IMR-90 (cell line): Measurements from ENCODE around the gene MTMR4.

Source experiments
- BHLHE40 ChIP-seq: fragments of 150-350 bp; IDR thresholded peaks from 2 replicates; pipeline ENCODE4 v1.6.1; 2016; ENCODE audit warnings: mild to moderate bottlenecking, low read depth, low read length
- CEBPB ChIP-seq: IDR thresholded peaks from 2 replicates; pipeline ENCODE4 v1.6.1; 2012; ENCODE audit warnings: low read depth, low read length, improper control_type of control experiment
- CHD1 ChIP-seq: IDR thresholded peaks from 2 replicates; pipeline ENCODE4 v1.6.1; 2012; ENCODE audit warnings: low read depth, low read length, improper control_type of control experiment
- MAFK ChIP-seq: IDR thresholded peaks from 2 replicates; pipeline ENCODE4 v1.6.1; 2012; ENCODE audit warnings: low read depth, low read length, improper control_type of control experiment
- MAZ ChIP-seq: IDR thresholded peaks from 2 replicates; pipeline ENCODE4 v1.6.1; 2012; ENCODE audit warnings: low read depth, mild to moderate bottlenecking, low read length, improper control_type of control experiment, moderate library complexity, borderline replicate concordance
- MXI1 ChIP-seq: IDR thresholded peaks from 2 replicates; pipeline ENCODE4 v1.6.1; 2012; ENCODE audit warnings: low read depth, mild to moderate bottlenecking, low read length, moderate library complexity, borderline replicate concordance
- POLR2A ChIP-seq: IDR thresholded peaks from 2 replicates; pipeline ENCODE4 v1.6.1; 2012; ENCODE audit warnings: mild to moderate bottlenecking, low read depth, low read length
- RAD21 ChIP-seq: IDR thresholded peaks from 2 replicates; pipeline ENCODE4 v1.6.1; 2012; ENCODE audit warnings: low read length, improper control_type of control experiment
- RCOR1 ChIP-seq: IDR thresholded peaks from 2 replicates; pipeline ENCODE4 v1.6.1; 2012; ENCODE audit warnings: mild to moderate bottlenecking, low read length, improper control_type of control experiment; ENCODE audit not compliant: insufficient replicate concordance
- RFX5 ChIP-seq: IDR thresholded peaks from 2 replicates; pipeline ENCODE4 v1.8.0; 2012; ENCODE audit warnings: low read depth, mild to moderate bottlenecking, low read length, moderate library complexity
- SMC3 ChIP-seq: fragments of 150-350 bp; IDR thresholded peaks from 2 replicates; pipeline ENCODE4 v1.6.1; 2016; ENCODE audit warnings: low read depth, mild to moderate bottlenecking, antibody characterized with exemption, low read length, moderate library complexity
- USF2 ChIP-seq: fragments of 150-350 bp; IDR thresholded peaks from 2 replicates; pipeline ENCODE4 v1.6.1; 2017; ENCODE audit warnings: mild to moderate bottlenecking, antibody characterized with exemption, low read length, low read depth
- TF ChIP-seq, protein P1 (sequence below): conservative IDR thresholded peaks from 2 replicates; pipeline ENCODE4 v1.5.1; 2012; ENCODE audit warnings: mild to moderate bottlenecking, low read depth, low read length, improper control_type of control experiment
- TF ChIP-seq, protein P2 (sequence below): fragments of 150-350 bp; IDR thresholded peaks from 2 replicates; pipeline ENCODE4 v1.6.1; 2016; ENCODE audit warnings: low read depth, mild to moderate bottlenecking, low read length, moderate library complexity, borderline replicate concordance

GRCh38 chr17:58539698-58540097 is 25.3 kb upstream of the MTMR4 start:
- TF ChIP-seq RFX5 = no peak
- TF ChIP-seq, protein P1, sequence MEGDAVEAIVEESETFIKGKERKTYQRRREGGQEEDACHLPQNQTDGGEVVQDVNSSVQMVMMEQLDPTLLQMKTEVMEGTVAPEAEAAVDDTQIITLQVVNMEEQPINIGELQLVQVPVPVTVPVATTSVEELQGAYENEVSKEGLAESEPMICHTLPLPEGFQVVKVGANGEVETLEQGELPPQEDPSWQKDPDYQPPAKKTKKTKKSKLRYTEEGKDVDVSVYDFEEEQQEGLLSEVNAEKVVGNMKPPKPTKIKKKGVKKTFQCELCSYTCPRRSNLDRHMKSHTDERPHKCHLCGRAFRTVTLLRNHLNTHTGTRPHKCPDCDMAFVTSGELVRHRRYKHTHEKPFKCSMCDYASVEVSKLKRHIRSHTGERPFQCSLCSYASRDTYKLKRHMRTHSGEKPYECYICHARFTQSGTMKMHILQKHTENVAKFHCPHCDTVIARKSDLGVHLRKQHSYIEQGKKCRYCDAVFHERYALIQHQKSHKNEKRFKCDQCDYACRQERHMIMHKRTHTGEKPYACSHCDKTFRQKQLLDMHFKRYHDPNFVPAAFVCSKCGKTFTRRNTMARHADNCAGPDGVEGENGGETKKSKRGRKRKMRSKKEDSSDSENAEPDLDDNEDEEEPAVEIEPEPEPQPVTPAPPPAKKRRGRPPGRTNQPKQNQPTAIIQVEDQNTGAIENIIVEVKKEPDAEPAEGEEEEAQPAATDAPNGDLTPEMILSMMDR = no peak
- TF ChIP-seq POLR2A = no peak
- TF ChIP-seq MXI1 = no peak
- TF ChIP-seq USF2 = no peak
- no peak for TF ChIP-seq BHLHE40
- TF ChIP-seq MAFK = no peak
- TF ChIP-seq CEBPB = no peak
- TF ChIP-seq RAD21 = no peak
- no peak for TF ChIP-seq SMC3
- TF ChIP-seq CHD1 = no peak
- TF ChIP-seq MAZ = no peak
- no peak for TF ChIP-seq RCOR1
- TF ChIP-seq, protein P2, sequence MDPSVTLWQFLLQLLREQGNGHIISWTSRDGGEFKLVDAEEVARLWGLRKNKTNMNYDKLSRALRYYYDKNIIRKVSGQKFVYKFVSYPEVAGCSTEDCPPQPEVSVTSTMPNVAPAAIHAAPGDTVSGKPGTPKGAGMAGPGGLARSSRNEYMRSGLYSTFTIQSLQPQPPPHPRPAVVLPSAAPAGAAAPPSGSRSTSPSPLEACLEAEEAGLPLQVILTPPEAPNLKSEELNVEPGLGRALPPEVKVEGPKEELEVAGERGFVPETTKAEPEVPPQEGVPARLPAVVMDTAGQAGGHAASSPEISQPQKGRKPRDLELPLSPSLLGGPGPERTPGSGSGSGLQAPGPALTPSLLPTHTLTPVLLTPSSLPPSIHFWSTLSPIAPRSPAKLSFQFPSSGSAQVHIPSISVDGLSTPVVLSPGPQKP = no peak
